Measurements from ENCODE around the gene DCLRE1B. TPM values are rescaled to one million over a fixed set of nuclear protein-coding genes. Genes with fewer than 3 reads are reported as not detected.

DCLRE1B gene
- total and polyA plus RNA-seq, 9 of the 15 experiments (the other 6 are each of a cell fraction or from before 2014, with no cell fraction given): 10.6 to 28.8 (median 17.2) TPM

- TF ChIP-seq NFIX (CRISPR knock-in tag; IDR thresholded peaks at IDR 0.05; ENCODE audit: low read depth): peak; percentile 97
- TF ChIP-seq, protein P1, sequence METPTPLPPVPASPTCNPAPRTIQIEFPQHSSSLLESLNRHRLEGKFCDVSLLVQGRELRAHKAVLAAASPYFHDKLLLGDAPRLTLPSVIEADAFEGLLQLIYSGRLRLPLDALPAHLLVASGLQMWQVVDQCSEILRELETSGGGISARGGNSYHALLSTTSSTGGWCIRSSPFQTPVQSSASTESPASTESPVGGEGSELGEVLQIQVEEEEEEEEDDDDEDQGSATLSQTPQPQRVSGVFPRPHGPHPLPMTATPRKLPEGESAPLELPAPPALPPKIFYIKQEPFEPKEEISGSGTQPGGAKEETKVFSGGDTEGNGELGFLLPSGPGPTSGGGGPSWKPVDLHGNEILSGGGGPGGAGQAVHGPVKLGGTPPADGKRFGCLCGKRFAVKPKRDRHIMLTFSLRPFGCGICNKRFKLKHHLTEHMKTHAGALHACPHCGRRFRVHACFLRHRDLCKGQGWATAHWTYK (CRISPR knock-in tag; IDR thresholded peaks at IDR 0.05): no peak
- 0 out of 2 replicates have a peak, but pooled peaks have one; percentile 45 for TF ChIP-seq CEBPG (CRISPR knock-in tag; IDR thresholded peaks at IDR 0.05)
- no peak for TF ChIP-seq CEBPG (tag; conservative IDR thresholded peaks at IDR 0.05 in 1 of 2, IDR thresholded peaks at IDR 0.05 in 1 of 2)
- TF ChIP-seq SMAD1 (IDR thresholded peaks at IDR 0.05; ENCODE audit: low read depth, low read length, partially characterized antibody): peak; percentile 99
- TF ChIP-seq SIN3A (IDR thresholded peaks at IDR 0.05; ENCODE audit: borderline replicate concordance in 2 of 2, control insufficient read depth in 1 of 2, low read depth in 2 of 2, low read length in 2 of 2): 0 out of 4 replicates have a peak, but pooled peaks of 1 of the 2 experiments have one; percentile 8
- no peak for TF ChIP-seq SRSF7 (optimal IDR thresholded peaks at IDR 0.05; ENCODE audit: low read depth, low read length)
- TF ChIP-seq NCOA2 (IDR thresholded peaks at IDR 0.05; ENCODE audit: partially characterized antibody in 2 of 2): peak in 1 of 2 experiments; percentile 75
- TF ChIP-seq, protein P2, sequence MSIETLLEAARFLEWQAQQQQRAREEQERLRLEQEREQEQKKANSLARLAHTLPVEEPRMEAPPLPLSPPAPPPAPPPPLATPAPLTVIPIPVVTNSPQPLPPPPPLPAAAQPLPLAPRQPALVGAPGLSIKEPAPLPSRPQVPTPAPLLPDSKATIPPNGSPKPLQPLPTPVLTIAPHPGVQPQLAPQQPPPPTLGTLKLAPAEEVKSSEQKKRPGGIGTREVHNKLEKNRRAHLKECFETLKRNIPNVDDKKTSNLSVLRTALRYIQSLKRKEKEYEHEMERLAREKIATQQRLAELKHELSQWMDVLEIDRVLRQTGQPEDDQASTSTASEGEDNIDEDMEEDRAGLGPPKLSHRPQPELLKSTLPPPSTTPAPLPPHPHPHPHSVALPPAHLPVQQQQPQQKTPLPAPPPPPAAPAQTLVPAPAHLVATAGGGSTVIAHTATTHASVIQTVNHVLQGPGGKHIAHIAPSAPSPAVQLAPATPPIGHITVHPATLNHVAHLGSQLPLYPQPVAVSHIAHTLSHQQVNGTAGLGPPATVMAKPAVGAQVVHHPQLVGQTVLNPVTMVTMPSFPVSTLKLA (conservative IDR thresholded peaks at IDR 0.05): peak; percentile 55 to 82; a peak in 3 of 4 replicates
- peak; percentile 25; the same call in 1 of the 2 replicates for TF ChIP-seq SMARCA4 (IDR thresholded peaks at IDR 0.05)
- TF ChIP-seq, protein P3, sequence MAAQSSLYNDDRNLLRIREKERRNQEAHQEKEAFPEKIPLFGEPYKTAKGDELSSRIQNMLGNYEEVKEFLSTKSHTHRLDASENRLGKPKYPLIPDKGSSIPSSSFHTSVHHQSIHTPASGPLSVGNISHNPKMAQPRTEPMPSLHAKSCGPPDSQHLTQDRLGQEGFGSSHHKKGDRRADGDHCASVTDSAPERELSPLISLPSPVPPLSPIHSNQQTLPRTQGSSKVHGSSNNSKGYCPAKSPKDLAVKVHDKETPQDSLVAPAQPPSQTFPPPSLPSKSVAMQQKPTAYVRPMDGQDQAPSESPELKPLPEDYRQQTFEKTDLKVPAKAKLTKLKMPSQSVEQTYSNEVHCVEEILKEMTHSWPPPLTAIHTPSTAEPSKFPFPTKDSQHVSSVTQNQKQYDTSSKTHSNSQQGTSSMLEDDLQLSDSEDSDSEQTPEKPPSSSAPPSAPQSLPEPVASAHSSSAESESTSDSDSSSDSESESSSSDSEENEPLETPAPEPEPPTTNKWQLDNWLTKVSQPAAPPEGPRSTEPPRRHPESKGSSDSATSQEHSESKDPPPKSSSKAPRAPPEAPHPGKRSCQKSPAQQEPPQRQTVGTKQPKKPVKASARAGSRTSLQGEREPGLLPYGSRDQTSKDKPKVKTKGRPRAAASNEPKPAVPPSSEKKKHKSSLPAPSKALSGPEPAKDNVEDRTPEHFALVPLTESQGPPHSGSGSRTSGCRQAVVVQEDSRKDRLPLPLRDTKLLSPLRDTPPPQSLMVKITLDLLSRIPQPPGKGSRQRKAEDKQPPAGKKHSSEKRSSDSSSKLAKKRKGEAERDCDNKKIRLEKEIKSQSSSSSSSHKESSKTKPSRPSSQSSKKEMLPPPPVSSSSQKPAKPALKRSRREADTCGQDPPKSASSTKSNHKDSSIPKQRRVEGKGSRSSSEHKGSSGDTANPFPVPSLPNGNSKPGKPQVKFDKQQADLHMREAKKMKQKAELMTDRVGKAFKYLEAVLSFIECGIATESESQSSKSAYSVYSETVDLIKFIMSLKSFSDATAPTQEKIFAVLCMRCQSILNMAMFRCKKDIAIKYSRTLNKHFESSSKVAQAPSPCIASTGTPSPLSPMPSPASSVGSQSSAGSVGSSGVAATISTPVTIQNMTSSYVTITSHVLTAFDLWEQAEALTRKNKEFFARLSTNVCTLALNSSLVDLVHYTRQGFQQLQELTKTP (IDR thresholded peaks at IDR 0.05; ENCODE audit: low read depth in 1 of 2, partially characterized antibody in 2 of 2): peak in 1 of 2 experiments; percentile 19
- no peak for TF ChIP-seq ID3 (CRISPR knock-in tag; IDR thresholded peaks at IDR 0.05)
- no peak for TF ChIP-seq ID3 (tag; IDR thresholded peaks at IDR 0.05)
- 0 out of 4 replicates have a peak, but pooled peaks of 1 of the 2 experiments have one; percentile 18 for TF ChIP-seq FOXA3 (CRISPR knock-in tag; conservative IDR thresholded peaks at IDR 0.05 in 1 of 2, IDR thresholded peaks at IDR 0.05 in 1 of 2)
- TF ChIP-seq NCOR1 (IDR thresholded peaks at IDR 0.05): peak; percentile 14
- TF ChIP-seq MBD2 (IDR thresholded peaks at IDR 0.05; ENCODE audit: borderline replicate concordance, low read depth): no peak
- no peak for TF ChIP-seq ETV5 (CRISPR knock-in tag; IDR thresholded peaks at IDR 0.05; ENCODE audit: low read depth)
- TF ChIP-seq NFXL1 (CRISPR knock-in tag; IDR thresholded peaks at IDR 0.05): no peak
- TF ChIP-seq POLR3G (IDR thresholded peaks at IDR 0.05; ENCODE audit: extremely low read depth, insufficient read length, insufficient replicate concordance): no peak
Measured at GRCh38 chr1:113949007-113949406, 43.9 kb downstream of the DCLRE1B start (continued).

All from K562 (cell line).